Omental fat pad (tissue), 4 donors: Measurements from ENCODE around the gene NRP1. TPM values are rescaled to one million over a fixed set of nuclear protein-coding genes. Genes with fewer than 3 reads are reported as not detected.

Experiments used
- ATAC-seq: fragments of 150-250 bp; one replicate; pipeline ENCODE4 v1.9.1; 2016; ENCODE audit warnings: mild to moderate bottlenecking, moderate library complexity; ENCODE audit not compliant: low FRiP score
- DNase-seq: peaks from one replicate; pipeline ENCODE4 v3.0.0-alpha.2; 2019; ENCODE audit warnings: low spot score
- total RNA-seq, 4 donors: library from RNA; depleted of rRNA; stranded (reverse); fragments of >200 nt; gene quantifications; one replicate each; pipeline ENCODE4 v1.1.0, GENCODE V29; 2016
- TF ChIP-seq, protein P1 (sequence below), 3 donors: fragments of 450-650 bp; IDR thresholded peaks; one replicate each; pipeline ENCODE4 v1.5.1; 2016 to 2017; ENCODE audit warnings: antibody characterized with exemption in 3 of 3, mild to moderate bottlenecking in 3 of 3, moderate library complexity in 2 of 3

Gene NRP1
- total RNA-seq, 4 donors from 2014 or later: 72.8 to 223 (median 178) TPM

DNA sequence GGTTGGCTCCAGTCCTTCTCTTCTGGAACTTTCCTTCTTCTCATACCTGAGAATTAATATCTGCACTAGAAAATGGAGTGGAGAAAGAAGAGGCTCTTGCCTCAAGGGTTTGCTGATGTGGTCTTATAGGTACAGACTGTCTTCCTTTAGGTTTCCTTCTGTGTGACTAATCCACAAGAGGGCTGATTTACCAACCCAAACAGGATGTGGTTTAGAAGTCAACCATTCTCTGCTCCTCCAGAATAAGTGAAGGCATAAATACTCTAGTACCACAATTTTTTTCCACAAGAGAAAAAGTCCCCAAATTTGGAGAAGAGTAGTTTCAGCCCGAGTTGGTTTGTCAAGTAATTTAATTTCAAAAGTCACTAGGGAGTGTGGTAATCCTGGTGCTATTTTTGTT lies 85.8 kb downstream of the NRP1 start:
- no peak for DNase-seq
- ATAC-seq: peak; percentile 19
- TF ChIP-seq, protein P1, sequence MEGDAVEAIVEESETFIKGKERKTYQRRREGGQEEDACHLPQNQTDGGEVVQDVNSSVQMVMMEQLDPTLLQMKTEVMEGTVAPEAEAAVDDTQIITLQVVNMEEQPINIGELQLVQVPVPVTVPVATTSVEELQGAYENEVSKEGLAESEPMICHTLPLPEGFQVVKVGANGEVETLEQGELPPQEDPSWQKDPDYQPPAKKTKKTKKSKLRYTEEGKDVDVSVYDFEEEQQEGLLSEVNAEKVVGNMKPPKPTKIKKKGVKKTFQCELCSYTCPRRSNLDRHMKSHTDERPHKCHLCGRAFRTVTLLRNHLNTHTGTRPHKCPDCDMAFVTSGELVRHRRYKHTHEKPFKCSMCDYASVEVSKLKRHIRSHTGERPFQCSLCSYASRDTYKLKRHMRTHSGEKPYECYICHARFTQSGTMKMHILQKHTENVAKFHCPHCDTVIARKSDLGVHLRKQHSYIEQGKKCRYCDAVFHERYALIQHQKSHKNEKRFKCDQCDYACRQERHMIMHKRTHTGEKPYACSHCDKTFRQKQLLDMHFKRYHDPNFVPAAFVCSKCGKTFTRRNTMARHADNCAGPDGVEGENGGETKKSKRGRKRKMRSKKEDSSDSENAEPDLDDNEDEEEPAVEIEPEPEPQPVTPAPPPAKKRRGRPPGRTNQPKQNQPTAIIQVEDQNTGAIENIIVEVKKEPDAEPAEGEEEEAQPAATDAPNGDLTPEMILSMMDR (IDR thresholded peaks at IDR 0.05): no peak

GRCh38 chr10:33247221-33247922 lies 87.1 kb downstream of the NRP1 start:
- DNase-seq (no peak), ATAC-seq (no peak)
- TF ChIP-seq, protein P1 (IDR thresholded peaks at IDR 0.05): no peak

DNA sequence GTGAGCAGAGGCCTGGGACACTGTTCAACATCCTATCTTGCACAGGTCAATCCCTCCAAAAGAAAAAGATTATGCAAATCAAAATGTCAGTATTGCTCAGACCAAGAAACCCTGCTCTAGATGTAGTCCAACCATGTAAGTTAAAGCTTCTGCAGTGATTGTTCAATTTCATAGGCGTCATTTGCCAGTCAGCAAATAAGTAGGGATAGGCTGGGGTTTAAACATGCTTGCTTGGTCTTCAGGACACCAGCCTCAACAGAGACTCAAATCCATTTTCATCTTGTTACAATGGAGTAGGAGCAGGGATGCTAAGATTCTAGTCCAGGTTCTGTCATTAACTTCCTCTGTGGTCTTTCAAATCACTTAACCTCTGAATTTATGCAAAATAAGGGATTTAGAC lies 89.1 kb downstream of the NRP1 start:
- TF ChIP-seq, protein P1 (IDR thresholded peaks at IDR 0.05): no peak
- no peak for DNase-seq
- no peak for ATAC-seq

GRCh38 chr10:33244354-33244967 lies 90.0 kb downstream of the NRP1 start:
- DNase-seq (no peak), ATAC-seq (no peak)

DNA sequence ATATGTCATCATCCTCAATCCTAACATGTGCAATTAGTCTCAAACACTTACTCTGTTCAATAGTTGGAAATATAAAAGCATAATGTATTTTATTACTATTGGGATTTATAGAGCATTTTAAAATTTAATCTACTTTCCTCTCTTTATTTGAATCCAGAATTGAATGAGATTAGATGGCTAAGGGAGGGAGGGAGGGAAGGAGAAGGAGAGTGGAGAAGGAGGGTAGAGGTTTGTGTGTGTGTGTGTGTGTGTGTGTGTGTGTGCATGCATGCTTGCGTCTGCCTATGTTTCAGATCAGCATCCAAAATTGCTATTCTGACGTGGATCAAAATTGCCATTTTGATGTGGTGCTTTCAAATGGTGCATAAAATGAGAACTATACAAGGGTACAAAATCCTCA lies 90.8 kb downstream of the NRP1 start:
- ATAC-seq: no peak
- TF ChIP-seq, protein P1 (IDR thresholded peaks at IDR 0.05): no peak
- no peak for DNase-seq

More at GRCh38 chr10:33244354-33244967, 90.0 kb downstream of the NRP1 start:
- TF ChIP-seq, protein P1 (IDR thresholded peaks at IDR 0.05): no peak

DNA sequence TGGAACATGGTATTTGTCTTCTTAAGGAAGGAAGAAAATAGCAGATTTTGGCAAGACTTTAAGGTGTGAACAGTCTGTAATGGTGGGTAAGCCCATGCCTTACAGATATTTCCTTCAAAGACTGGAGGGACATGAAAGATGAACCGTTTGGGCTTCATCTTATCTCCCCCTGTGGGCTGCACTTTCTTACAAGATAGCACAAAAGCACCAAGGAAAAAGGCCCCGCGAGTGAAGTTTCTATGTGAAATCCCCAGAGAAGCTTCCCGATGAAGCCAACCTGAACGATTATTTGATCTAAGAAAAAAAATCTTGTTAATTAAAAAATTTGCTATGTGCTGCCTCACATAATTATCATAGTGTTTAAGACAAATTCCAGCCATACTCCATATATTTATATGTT lies 91.5 kb downstream of the NRP1 start:
- DNase-seq (no peak), ATAC-seq (no peak)
- TF ChIP-seq, protein P1 (IDR thresholded peaks at IDR 0.05): no peak

- TF ChIP-seq, protein P1 (IDR thresholded peaks at IDR 0.05): no peak
- DNase-seq (no peak), ATAC-seq (no peak)
These were observed 93.1 kb downstream of the NRP1 start for GRCh38 chr10:33241351-33241750.
